Subcutaneous adipose tissue (tissue), 4 donors: Measurements from ENCODE around the gene EGFR. TPM values are rescaled to one million over a fixed set of nuclear protein-coding genes. Genes with fewer than 3 reads are reported as not detected.

ENCODE experiments used
- total RNA-seq, 4 donors: library from RNA; depleted of rRNA; stranded (reverse); fragments of >200 nt; gene quantifications; one replicate each; pipeline ENCODE4 v1.1.0, GENCODE V29; 2016
- TF ChIP-seq, protein P1 (sequence below): fragments of 450-650 bp; IDR thresholded peaks from one replicate; pipeline ENCODE4 v1.5.1; 2016; ENCODE audit warnings: low read depth, mild to moderate bottlenecking, control low read depth, antibody characterized with exemption, moderate library complexity

Gene EGFR
- total RNA-seq, 4 donors from 2014 or later = 84.0 to 132 (median 102) TPM

DNA sequence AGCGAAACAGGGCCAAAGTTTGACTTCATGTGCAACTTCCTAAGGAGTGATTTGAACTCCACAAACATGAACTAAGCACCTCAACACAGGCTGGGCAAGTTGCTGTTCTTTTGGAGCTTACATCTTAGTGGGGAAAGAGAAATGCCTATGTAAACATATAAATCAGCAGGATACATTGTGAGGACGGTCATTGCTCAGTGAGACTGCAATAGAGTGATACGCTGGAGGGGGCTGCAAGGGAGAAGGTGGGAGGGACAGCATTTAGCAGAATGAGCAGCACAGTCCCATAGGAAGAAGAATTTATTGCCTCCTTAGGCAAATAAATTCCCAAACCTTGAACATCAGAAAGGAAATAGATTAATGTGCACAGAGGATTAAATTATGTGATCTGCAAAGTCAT, 90.0 kb downstream of the EGFR start:
- TF ChIP-seq, protein P1, sequence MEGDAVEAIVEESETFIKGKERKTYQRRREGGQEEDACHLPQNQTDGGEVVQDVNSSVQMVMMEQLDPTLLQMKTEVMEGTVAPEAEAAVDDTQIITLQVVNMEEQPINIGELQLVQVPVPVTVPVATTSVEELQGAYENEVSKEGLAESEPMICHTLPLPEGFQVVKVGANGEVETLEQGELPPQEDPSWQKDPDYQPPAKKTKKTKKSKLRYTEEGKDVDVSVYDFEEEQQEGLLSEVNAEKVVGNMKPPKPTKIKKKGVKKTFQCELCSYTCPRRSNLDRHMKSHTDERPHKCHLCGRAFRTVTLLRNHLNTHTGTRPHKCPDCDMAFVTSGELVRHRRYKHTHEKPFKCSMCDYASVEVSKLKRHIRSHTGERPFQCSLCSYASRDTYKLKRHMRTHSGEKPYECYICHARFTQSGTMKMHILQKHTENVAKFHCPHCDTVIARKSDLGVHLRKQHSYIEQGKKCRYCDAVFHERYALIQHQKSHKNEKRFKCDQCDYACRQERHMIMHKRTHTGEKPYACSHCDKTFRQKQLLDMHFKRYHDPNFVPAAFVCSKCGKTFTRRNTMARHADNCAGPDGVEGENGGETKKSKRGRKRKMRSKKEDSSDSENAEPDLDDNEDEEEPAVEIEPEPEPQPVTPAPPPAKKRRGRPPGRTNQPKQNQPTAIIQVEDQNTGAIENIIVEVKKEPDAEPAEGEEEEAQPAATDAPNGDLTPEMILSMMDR = no peak

DNA sequence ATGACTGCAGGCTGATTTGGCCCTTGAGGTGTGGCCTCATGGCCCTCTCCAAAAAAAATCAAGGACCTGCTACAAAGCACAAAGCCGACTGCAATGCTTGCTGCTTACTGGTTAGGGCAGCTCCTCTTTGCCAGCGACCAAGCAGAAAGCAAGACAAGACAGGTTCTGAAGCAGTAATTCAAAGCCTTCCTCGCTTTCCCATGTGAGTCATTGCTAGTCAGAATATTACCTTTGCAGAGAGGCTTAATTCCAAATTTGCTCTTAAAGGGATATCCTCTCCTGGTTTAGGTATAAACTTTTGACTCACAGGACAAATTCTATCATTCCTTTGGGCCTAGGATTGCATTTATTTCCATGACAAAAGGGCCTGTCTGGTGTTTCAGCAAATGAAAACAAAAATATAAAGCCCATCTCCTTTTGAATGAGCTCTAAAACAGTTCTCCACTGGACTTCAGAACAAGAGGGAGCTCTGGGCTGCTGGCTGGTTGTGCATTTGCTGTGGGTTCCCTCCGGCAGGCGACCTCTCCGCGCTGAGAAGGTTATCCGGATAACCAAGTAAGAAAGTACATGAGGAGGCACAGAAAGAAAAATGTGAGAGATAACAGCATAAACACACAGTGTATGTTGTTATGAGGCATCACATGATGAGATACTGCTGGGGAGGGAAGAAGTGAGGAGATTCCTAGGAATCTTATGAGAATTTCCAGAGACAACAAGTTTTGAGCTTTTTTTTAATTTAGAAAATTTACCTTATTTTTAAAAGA, 90.8 kb downstream of the EGFR start:
- TF ChIP-seq, protein P1 = no peak

DNA sequence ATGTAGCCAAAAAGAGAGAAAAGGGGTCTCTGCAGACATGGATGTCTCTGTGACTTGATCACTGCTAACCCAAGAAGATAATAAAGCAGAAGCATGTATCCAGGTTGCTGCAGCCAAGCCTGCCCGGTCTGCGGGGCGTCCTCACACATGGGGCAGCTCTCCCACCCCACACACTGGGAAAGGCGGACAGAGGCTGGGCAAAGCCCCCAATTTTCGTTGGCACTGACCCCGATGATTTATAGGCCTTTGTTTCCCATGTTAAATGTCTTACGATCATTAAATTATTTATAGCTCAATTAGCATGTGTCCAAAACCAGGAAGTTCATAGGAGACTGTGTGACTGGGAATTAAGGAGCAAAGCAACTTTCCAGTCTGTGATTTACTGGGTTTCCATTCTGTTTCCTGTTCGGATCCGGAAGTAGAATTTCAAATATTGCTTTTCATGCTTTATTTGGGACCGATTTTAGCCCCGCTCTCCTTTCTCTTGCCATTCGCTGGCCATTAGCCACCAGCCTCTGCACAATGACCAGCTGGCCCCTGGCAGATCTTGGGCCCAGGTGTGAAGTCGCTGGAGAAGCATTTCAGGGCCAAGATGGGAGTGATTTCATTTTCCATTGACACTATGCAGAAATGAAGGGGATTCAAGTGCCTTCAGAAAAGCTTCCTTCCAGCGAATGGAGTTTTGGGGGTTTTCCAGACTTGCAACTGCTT, 91.6 kb downstream of the EGFR start:
- TF ChIP-seq, protein P1 = no peak

DNA sequence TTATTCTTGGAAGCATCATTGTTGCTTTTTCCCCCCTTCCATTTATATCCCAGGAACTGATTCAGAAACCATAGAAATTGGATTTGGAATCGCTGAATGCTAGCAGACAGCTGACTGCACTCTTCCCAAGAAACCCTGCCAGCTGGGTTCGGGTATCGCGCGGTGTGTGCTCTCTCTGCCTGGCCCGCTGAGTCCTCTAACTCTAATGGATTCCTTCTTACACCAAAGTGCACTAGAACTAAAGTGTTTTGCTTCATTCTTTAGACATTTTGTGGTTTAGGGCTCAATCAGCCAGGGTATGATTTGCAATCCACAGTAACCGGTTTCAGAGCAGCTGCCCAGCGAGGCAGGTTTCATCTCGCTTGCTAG, 92.2 kb downstream of the EGFR start:
- TF ChIP-seq, protein P1 = no peak

DNA sequence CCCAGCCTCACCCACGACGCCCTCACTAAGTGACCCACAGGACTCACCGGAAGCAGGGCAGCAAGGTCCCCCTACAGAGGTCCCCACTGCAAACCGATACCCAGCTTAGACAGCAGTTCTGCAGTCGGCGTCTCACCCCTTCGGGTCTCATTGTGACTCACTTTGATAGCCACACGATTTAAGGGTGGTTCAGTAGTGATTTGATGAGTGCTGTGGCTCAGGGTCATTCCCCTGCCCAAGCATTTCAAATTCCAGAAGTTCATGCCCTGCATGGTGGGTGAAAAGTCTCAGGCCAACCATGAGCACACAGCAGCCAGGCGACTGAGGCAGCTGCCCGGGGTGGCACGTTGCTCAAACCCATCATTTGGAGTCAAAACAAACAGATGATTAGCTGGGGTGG, 93.2 kb downstream of the EGFR start:
- TF ChIP-seq, protein P1 = no peak

DNA sequence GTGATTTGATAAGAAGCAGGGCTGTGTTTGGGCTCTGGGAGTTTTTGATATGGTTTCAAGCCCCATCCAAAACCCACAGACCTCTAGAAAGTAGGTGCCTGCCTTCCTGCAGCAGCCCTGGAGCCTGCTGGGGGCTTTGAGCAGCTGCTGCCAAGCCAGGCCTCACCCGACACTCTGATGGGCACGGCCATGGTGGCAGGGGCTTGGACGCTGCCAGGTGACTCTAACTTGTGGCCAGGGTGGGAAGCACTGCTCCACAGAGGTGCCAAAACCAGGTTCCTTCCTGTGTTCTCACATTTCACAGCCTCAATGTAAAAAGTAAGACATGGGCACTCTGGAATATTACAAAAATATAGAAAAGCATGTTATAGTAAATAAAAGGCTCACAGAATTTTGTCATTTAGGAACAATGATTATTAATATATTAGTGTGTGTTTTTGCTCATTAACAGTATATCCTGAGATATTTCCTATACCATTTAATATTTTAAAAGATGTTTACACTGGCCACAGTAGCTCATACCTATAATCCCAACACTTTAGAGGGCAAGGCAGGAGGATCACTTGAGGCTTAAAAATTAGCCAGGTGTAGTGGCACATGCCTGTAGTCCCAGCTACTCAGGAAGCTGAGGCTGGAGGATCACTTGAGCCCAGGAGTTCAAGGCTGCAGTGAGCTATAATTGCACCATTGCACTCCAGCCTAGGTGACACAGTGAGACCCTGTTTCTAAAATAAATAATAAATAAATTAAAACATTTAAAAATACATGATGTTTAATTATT, 95.1 kb downstream of the EGFR start:
- TF ChIP-seq, protein P1 = no peak

DNA sequence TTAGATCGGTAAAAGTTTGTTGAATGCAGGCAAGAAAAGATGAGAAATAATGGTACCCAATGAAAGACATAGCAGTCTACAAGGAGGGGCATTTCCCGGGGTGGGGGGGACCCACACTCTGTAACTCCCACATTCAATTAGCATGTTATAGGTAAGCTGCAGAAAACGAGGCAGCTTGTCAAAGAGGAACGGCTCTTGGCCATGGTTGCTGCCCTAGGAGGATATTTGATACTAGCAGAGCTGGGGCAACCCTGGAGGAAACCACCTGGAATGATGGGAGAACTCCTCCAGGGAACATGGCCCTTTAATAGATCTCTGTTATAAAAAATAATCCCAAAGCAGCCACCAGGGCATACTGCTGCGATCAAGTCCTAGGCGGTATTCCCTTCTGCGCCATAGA, 98.5 kb downstream of the EGFR start:
- TF ChIP-seq, protein P1 = no peak
